Measurements from ENCODE around the gene LCN2. TPM values are rescaled to one million over a fixed set of nuclear protein-coding genes. Genes with fewer than 3 reads are reported as not detected.

The LCN2 gene
- total and polyA plus RNA-seq, 7 experiments from 2014 or later: not detected

GRCh38 chr9:128161215-128161902 is 12.1 kb downstream of the LCN2 start:
- ATAC-seq: no peak
- Histone ChIP-seq H3K27me3 (ENCODE audit: control insufficient read depth in 2 of 2, insufficient read depth in 2 of 2, low read length in 2 of 2) (no peaks in the 10 kb centered on the region), H3K9me3 (ENCODE audit: control insufficient read depth in 2 of 3, low read length in 3 of 3) (no peaks in the 10 kb centered on the region), H3K27ac (ENCODE audit: low read depth, low read length) (no peak overlapping the region), H3K4me1 (ENCODE audit: control insufficient read depth in 2 of 2, insufficient read depth in 2 of 2, low read length in 2 of 2) (peaks cover 11 to 12% of the 10 kb centered on the region in 2 donors), H3K36me3 (ENCODE audit: control insufficient read depth in 2 of 3, insufficient read depth in 3 of 3, low read length in 3 of 3) (peaks cover 0 to 30% (median 0%) of the 10 kb centered on the region in 3 experiments), H3K4me3 (ENCODE audit: low read length) (peak overlapping the region; percentile 97)
- no peak for DNase-seq
- Mint-ChIP-seq H3K9me3 (no peaks in the 10 kb centered on the region), H3K27ac (peak overlapping the region in 7 of 9 donors; percentile 51 to 93 (median 78)), H3K4me3 (peak overlapping the region; percentile 79 to 90 (median 82)), H3K27me3 (no peaks in the 10 kb centered on the region), H3K4me1 (peaks cover 0 to 28% (median 21%) of the 10 kb centered on the region in 7 donors), H3K36me3 (peaks cover 0 to 16% (median 6%) of the 10 kb centered on the region in 5 donors)
- CTCF ChIA-PET: interaction anchor here (0.6 kb wide), 1 partner anchor 551 kb away, joined by 5 read pairs; no protein-coding TSS in a partner anchor
- intact Hi-C loops (cut with micrococcal nuclease): loop anchor here in 1 of 2 donors (2.0 kb wide), 1 partner anchor 711 kb away; the partner anchor contains the start of genes LRSAM1 and RPL12
- POLR2A ChIA-PET: interaction anchor here (0.6 to 2.0 kb wide), 7 partner anchors 29 to 763 kb away, joined by 3 to 9 read pairs (median 5); partner anchors contain the start of gene CIZ1

GRCh38 chr9:128162215-128163026 is 13.2 kb downstream of the LCN2 start:
- ATAC-seq: no peak
- H3K4me1 ChIP-seq (ENCODE audit: control insufficient read depth in 2 of 2, insufficient read depth in 2 of 2, low read length in 2 of 2): peaks cover 11 to 12% of the 10 kb centered on the region in 2 donors
- H3K36me3 ChIP-seq (ENCODE audit: control insufficient read depth in 2 of 3, insufficient read depth in 3 of 3, low read length in 3 of 3): peaks cover 0 to 41% (median 5%) of the 10 kb centered on the region in 3 experiments
- Mint-ChIP-seq H3K27ac (peak overlapping the region in 6 of 9 donors; percentile 5 to 94 (median 24)), H3K36me3 (peaks cover 0 to 24% (median 7%) of the 10 kb centered on the region in 5 donors), H3K4me3 (peak overlapping the region in 8 of 10 donors; percentile 4 to 86 (median 46)), H3K27me3 (no peaks in the 10 kb centered on the region), H3K9me3 (no peaks in the 10 kb centered on the region), H3K4me1 (peaks cover 0 to 30% (median 21%) of the 10 kb centered on the region in 7 donors)
- POLR2A ChIA-PET: interaction anchor here (1.1 to 1.8 kb wide), 2 partner anchors 34 to 46 kb away, joined by 3 to 5 read pairs; no protein-coding TSS in a partner anchor
- no peak for DNase-seq
- H3K4me3 ChIP-seq (ENCODE audit: low read length): no peak overlapping the region
- H3K27me3 ChIP-seq (ENCODE audit: control insufficient read depth in 2 of 2, insufficient read depth in 2 of 2, low read length in 2 of 2): no peaks in the 10 kb centered on the region
- H3K9me3 ChIP-seq (ENCODE audit: control insufficient read depth in 2 of 3, low read length in 3 of 3): no peaks in the 10 kb centered on the region
- CTCF ChIA-PET: no interaction called here
- intact Hi-C loops (cut with micrococcal nuclease): no loop called here
- H3K27ac ChIP-seq (ENCODE audit: low read depth, low read length): no peak overlapping the region

GRCh38 chr9:128163027-128163515 is 13.8 kb downstream of the LCN2 start:
- H3K27me3 Mint-ChIP-seq: no peaks in the 10 kb centered on the region
- Histone ChIP-seq H3K4me3 (ENCODE audit: low read length) (no peak overlapping the region), H3K36me3 (ENCODE audit: control insufficient read depth in 2 of 3, insufficient read depth in 3 of 3, low read length in 3 of 3) (peaks cover 0 to 47% (median 5%) of the 10 kb centered on the region in 3 experiments), H3K27ac (ENCODE audit: low read depth, low read length) (no peak overlapping the region), H3K27me3 (ENCODE audit: control insufficient read depth in 2 of 2, insufficient read depth in 2 of 2, low read length in 2 of 2) (no peaks in the 10 kb centered on the region), H3K4me1 (ENCODE audit: control insufficient read depth in 2 of 2, insufficient read depth in 2 of 2, low read length in 2 of 2) (peaks cover 11 to 12% of the 10 kb centered on the region in 2 donors), H3K9me3 (ENCODE audit: control insufficient read depth in 2 of 3, low read length in 3 of 3) (no peaks in the 10 kb centered on the region)
- peak overlapping the region in 1 of 9 donors; percentile 38 for H3K27ac Mint-ChIP-seq
- no peaks in the 10 kb centered on the region for H3K9me3 Mint-ChIP-seq
- POLR2A ChIA-PET: no interaction called here
- peaks cover 0 to 24% (median 7%) of the 10 kb centered on the region in 5 donors for H3K36me3 Mint-ChIP-seq
- ATAC-seq (no peak), DNase-seq (no peak)
- CTCF ChIA-PET: no interaction called here
- intact Hi-C loops (cut with micrococcal nuclease): no loop called here
- peaks cover 0 to 30% (median 21%) of the 10 kb centered on the region in 7 donors for H3K4me1 Mint-ChIP-seq
- peak overlapping the region in 1 of 10 donors; percentile 12 for H3K4me3 Mint-ChIP-seq

GRCh38 chr9:128163523-128164306 is 14.5 kb downstream of the LCN2 start:
- H3K9me3 Mint-ChIP-seq: no peaks in the 10 kb centered on the region
- H3K4me1 Mint-ChIP-seq: peaks cover 0 to 30% (median 21%) of the 10 kb centered on the region in 7 donors
- no peak for DNase-seq
- H3K4me3 Mint-ChIP-seq: no peak overlapping the region
- Histone ChIP-seq H3K4me3 (ENCODE audit: low read length) (no peak overlapping the region), H3K27ac (ENCODE audit: low read depth, low read length) (no peak overlapping the region), H3K4me1 (ENCODE audit: control insufficient read depth in 2 of 2, insufficient read depth in 2 of 2, low read length in 2 of 2) (peaks cover 11 to 12% of the 10 kb centered on the region in 2 donors), H3K27me3 (ENCODE audit: control insufficient read depth in 2 of 2, insufficient read depth in 2 of 2, low read length in 2 of 2) (no peaks in the 10 kb centered on the region), H3K36me3 (ENCODE audit: control insufficient read depth in 2 of 3, insufficient read depth in 3 of 3, low read length in 3 of 3) (peaks cover 0 to 54% (median 5%) of the 10 kb centered on the region in 3 experiments), H3K9me3 (ENCODE audit: control insufficient read depth in 2 of 3, low read length in 3 of 3) (no peaks in the 10 kb centered on the region)
- intact Hi-C loops (cut with micrococcal nuclease): no loop called here
- no peaks in the 10 kb centered on the region for H3K27me3 Mint-ChIP-seq
- ATAC-seq: no peak
- peaks cover 3 to 27% (median 11%) of the 10 kb centered on the region in 5 donors for H3K36me3 Mint-ChIP-seq
- ChIA-PET POLR2A (no interaction called here), CTCF (no interaction called here)
- peak overlapping the region in 1 of 9 donors; percentile 33 for H3K27ac Mint-ChIP-seq

GRCh38 chr9:128164307-128164885 is 15.1 kb downstream of the LCN2 start:
- no peaks in the 10 kb centered on the region for H3K27me3 Mint-ChIP-seq
- peak overlapping the region in 1 of 9 donors; percentile 33 for H3K27ac Mint-ChIP-seq
- H3K4me3 Mint-ChIP-seq: no peak overlapping the region
- ChIA-PET POLR2A (interaction anchor here (1.8 kb wide), 1 partner anchor 10 kb away, joined by 5 read pairs; no protein-coding TSS in a partner anchor), CTCF (no interaction called here)
- Histone ChIP-seq H3K27me3 (ENCODE audit: control insufficient read depth in 2 of 2, insufficient read depth in 2 of 2, low read length in 2 of 2) (no peaks in the 10 kb centered on the region), H3K27ac (ENCODE audit: low read depth, low read length) (no peak overlapping the region), H3K36me3 (ENCODE audit: control insufficient read depth in 2 of 3, insufficient read depth in 3 of 3, low read length in 3 of 3) (peaks cover 0 to 60% (median 5%) of the 10 kb centered on the region in 3 experiments), H3K9me3 (ENCODE audit: control insufficient read depth in 2 of 3, low read length in 3 of 3) (no peaks in the 10 kb centered on the region), H3K4me1 (ENCODE audit: control insufficient read depth in 2 of 2, insufficient read depth in 2 of 2, low read length in 2 of 2) (peaks cover 9 to 10% of the 10 kb centered on the region in 2 donors), H3K4me3 (ENCODE audit: low read length) (no peak overlapping the region)
- no peaks in the 10 kb centered on the region for H3K9me3 Mint-ChIP-seq
- intact Hi-C loops (cut with micrococcal nuclease): no loop called here
- ATAC-seq (no peak), DNase-seq (no peak)
- H3K4me1 Mint-ChIP-seq: peaks cover 0 to 26% (median 18%) of the 10 kb centered on the region in 7 donors
- H3K36me3 Mint-ChIP-seq: peaks cover 5 to 29% (median 13%) of the 10 kb centered on the region in 5 donors

Data from naive thymus-derived CD4-positive, alpha-beta T cell (primary cell).